ENCODE data around the gene RABAC1.

RABAC1 gene

DNA sequence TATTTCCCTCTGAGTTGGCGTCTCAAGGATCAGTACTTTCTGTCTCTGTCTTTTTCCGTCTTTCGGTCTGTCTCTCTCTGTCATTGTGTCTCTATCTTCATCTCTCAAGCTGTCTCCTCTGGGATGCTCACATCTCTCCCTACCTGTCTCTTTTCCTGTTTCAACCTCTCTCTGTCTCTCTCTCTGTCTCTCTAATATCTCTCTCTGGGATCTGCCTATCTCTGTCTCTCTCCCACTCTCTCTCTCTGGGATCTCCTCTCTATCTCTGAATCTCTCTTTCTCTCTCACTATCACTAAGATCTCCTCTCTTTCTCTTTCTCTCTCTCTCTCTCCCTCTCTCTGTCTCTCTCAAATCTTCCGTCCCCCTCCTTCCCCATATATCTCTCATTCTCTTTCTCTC, 30.9 kb upstream of the RABAC1 start:
- no peak for DNase-seq (ENCODE audit: low read depth in 2 of 2)

DNA sequence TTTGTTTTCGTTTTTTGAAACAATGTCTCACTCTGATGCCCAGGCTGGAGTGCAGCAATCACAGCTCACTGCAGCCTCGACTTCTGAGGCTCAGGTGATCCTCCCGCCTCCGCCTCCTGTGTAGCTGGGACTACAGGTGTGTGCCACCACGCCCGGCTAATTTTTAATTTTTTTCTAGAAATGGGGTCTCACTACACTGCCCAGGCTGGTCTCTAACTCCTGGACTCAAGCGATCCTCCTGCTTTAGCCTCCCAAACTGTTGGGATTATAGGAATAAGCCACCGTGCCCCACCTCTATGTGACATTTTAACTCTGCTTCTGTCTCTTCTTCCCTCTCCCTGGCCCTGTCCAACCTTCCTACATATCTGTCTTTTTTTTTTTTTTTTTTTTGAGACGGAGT, 29.8 kb upstream of the RABAC1 start:
- DNase-seq (ENCODE audit: low read depth in 2 of 2): no peak

DNA sequence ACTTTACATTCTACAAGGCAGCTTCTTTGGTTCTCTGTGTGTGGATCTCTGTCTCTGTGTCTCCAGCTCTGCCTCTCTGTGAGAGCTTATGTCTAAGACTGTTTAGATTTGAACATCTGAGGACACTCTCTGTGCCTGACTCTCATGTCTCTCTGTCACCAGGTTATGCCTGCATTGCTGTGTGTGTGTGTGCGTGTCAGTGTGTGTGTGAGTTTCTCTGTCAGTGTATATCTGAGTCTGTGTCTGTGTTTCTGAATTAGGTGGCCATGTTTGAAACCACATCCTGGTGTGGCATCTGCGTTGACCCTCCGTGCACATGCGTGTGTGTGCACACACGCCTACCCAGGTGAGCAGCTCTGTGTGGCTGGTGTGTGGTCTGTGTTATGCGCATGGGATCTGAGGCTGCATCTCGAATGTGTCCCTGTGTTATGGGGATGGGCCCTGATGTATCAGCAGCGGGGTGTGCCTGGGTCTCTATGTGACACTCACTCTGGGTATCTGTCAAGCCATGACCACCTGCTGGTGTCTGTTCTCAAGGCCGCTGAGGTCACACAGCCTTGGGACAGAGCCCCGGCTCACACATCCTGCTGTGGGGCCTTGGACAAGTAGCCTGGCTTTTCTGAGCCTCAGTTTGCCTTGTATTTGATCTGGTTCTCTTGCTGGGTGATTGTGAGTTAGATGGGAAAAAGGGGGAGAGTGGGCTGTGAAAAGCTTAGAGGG, 28.2 kb upstream of the RABAC1 start:
- no peak for DNase-seq (ENCODE audit: low read depth in 2 of 2)

DNA sequence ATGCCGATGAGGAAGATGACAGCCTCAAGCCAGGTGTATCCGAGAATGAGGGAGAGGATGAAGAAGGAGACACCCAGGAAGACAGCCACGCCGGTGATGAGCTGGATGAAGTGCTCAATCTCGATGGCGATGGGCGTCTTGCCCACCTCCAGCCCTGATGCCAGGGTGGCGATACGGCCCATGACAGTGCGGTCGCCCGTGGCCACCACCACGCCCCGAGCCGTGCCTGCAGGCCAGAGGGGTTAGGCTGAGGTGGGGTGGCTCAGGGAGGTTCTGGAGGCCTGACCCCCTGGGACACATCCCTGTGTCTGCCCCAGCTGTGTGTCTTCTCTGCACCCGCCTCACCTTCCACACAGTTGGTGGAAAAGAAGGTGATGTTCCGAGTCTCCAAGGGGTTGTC, 25.8 kb upstream of the RABAC1 start:
- no peak for DNase-seq (ENCODE audit: low read depth in 2 of 2)

DNA sequence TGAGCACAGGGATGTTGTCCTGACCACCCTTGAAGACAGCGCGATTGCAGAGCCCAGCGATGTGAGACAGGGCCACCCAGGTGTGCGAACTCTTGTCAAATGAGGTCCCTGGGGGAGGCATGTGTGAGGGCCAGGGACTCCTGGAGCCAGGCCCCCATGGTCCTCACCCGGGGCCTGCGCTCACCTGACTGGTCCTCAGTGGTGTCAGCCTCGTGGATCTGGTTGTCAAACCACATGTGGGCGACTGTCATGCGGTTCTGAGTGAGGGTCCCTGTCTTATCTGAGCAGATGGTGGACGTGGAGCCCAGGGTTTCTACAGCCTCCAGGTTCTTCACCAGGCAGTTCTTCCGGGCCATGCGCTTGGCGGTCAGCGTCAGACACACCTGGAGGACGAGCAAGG, 22.6 kb upstream of the RABAC1 start:
- DNase-seq (ENCODE audit: low read depth in 2 of 2): no peak

DNA sequence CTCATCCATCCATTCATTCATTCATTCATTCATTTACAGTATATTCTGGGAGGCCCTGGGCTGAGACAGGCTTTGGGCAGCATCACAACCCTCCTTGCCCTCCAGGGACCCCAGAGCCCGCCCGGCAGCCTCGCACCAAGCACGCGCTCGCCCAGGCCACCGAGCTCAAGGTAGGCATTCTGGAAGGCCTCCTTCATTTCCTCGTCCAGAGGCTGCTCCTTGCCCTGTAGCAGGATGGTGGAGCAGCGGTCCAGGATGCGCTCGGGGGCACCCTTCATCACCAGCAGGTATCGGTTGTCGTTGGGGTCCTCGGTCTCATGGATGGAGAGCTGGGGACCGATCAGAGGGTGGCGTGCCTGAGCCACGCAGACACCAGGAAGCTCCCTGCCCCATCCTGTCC, 19.3 kb upstream of the RABAC1 start:
- DNase-seq (ENCODE audit: low read depth in 2 of 2): no peak

DNA sequence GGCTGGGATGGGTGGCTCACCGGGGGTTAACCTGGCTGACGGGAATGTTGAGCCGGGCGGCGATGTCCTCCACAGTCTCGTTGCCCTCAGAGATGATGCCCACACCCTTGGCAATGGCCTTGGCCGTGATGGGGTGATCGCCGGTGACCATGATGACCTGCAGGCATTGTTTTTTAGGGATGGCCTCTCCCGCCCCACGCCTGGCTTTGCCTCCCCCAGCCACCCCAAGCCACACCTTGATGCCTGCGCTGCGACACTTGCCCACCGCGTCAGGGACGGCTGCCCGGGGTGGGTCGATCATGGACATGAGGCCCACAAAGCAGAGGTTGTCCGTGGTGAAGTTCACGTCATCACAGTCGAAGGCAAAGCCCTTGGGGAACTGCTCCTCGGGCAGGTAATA, 18.8 kb upstream of the RABAC1 start:
- no peak for DNase-seq (ENCODE audit: low read depth in 2 of 2)

DNA sequence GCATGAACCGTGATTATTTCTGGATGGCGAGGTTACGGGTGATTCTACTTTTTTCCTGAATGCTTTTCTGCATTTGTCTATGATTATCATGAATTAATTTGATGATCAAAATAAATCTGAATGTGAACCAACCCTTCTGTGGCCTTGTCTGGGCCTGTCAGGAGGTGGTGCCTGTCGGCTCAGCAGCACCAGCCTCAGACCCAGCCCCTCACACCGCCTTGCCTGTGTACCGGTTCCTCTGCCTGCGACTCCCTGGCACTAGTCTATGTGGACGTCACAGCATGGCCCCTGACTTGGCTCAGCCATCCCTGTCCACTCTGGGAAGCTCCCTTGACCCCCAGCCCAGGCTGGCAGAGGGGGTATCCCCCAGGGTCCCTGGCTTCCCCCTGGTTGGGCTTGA, 15.5 kb upstream of the RABAC1 start:
- DNase-seq (ENCODE audit: low read depth in 2 of 2): no peak

DNA sequence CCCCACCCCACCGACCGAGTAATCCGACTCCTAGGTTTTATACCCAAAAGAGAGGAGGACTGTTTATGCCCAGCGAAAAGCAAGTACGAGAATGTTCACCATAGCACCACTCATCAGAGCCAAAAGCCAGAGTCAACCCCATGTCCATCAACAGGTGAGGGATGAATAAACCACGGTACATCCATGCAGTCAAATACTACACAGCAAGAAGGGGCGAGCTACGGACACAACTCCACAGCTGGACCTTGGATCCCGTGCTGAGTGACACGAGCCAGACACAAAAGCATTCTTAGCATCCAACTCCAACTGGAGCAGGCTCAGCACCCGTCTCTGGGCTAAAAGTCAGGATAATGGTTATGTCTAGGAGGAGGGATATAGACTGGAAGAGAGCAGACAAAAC, 12.2 kb upstream of the RABAC1 start:
- no peak for DNase-seq (ENCODE audit: low read depth in 2 of 2)

DNA sequence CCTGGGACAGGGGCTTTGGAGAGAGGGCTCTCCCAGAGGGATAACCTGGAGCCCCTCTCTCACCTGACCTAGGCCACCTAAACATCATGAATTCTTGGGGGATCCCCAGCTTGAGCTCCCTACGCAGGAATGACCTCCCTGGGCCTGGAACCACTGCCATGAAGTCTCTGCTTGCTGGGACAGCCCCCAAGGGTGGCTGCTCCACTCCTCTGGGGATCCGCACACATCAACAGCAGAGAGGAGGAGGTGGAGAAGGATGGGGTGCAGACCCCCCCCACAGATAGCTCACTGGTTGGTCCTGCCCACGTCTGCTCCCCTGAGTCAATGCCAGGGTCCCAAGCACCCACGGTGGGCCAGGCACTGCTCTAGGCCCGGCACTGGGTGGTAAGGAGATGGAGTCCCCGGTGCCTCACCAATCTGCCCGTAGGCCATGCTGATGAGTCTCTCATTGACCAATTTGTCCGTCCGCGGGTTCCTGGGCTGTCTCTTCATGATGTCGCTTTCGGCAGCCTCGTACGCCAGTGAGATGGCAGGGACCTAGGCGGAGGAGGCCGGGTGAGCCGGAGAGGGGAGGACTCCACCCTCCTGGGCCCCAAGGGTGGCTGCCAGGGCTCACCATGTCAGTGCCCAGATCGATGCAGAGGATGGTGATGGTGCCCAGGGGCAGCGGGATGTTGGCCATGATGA, 10.8 kb upstream of the RABAC1 start:
- DNase-seq (ENCODE audit: low read depth in 2 of 2): no peak

DNA sequence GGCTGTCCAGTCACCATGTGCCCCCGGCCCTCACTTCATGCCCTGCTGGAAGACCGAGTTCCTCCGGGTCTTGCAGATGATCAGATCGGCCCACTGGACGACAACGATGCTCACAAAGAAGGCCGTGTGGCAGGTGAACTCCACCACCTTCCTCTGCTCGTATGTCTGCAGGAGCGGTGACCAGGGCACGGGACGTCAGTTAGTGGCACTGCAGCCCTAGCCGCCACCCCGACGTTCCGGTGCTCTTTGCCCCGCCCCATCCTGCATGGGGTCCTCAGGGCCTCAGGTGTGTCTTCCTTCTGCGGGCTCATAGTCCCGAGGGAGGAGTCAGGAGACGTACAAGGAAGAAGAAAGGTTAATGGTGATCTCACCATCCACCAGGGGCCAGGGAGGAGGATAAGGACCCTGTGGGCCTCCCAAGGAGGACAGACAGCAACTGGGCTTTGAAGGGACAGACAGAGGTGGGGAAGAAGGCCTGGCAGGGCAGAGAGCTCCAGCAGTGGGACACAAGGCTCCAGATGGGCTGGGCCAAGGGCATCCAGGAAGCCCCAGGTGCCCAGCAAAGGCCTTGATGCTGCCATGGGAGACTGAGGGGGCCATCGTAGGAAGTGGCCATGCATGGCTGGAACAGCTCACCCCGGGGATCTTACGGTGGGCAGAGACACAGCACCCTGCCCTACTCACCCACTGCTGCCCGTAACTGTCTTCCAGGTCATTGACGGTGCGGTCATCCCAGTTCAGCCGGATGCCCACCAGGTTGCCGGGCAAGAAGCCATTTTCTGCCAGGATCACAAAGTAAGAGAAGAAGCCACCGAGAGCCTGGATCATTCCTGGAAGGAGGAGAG, 9.9 kb upstream of the RABAC1 start:
- DNase-seq (ENCODE audit: low read depth in 2 of 2): no peak

DNA sequence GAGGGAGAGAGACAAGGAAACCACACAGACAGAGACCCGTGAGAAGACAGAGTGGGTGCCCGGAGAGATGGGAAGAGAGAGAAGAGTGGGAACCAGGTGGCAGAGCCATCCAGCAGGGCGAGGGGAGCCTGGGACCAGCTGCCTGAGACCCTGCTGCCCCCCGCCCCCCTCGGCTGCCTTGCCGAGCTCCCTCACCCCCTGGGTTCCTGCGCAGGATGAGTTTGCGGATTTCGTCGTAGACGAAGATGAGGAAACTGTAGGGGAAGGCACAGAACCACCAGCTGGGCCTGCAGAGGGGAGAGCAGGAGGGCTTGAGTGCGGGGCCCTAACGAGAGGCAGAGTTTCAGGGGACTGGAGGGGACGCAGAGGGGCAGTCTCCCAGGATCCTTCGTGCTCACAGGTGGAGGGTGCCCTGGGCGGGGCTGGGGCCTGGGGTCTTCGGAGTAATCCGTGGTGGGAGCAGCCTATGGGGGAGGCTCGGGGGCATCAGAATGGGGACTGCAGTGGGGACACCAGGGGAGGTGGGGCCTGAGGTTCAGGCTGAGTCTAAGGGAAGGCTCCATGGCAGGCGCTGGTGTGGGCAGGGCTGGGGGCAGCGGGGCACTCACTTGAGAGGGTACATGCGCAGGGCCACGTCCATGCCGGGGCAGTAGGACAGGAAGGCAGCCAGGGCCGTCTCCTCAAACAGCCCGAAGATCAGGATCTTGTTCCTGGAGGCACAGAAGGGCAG, 8.1 kb upstream of the RABAC1 start:
- no peak for DNase-seq (ENCODE audit: low read depth in 2 of 2)

DNA sequence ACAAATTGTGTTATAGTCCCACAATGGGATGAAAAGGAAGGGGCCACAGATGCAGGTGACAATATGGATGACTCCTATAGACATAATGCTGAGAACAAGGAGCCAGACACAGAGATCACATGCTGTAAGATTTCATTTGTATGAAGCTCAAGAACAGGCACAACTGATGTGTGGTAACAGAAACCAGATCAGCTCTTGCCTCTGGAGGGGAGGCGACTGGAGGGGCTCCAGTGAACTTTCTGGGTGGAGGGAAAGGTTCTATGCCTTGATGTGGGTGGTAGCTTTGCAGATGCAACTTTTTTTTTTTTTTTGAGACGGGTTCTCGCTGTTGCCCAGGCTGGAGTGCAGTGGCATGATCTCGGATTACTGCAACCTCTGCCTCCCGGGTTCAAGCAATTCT, 6.0 kb upstream of the RABAC1 start:
- no peak for DNase-seq (ENCODE audit: low read depth in 2 of 2)

DNA sequence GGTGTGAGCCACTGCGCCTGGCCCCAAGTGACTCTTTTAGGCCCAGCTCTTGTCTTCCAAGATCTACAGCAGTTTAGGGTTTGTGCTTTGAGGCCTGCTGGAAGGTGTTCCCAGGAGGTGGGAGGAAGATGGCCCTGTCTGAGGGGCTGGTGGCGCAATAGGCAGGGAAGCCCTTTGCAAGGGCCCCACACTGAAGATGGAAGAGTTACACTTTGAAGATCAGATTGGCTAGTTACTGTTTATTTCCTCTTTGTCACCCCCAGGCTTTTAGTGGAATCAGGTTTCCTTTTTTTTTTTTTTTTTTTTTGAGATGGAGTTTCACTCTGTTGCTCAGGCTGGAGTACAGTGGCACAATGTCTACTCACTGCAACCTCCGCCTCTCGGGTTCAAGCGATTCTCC, 1.9 kb upstream of the RABAC1 start:
- no peak for DNase-seq (ENCODE audit: low read depth in 2 of 2)

DNA sequence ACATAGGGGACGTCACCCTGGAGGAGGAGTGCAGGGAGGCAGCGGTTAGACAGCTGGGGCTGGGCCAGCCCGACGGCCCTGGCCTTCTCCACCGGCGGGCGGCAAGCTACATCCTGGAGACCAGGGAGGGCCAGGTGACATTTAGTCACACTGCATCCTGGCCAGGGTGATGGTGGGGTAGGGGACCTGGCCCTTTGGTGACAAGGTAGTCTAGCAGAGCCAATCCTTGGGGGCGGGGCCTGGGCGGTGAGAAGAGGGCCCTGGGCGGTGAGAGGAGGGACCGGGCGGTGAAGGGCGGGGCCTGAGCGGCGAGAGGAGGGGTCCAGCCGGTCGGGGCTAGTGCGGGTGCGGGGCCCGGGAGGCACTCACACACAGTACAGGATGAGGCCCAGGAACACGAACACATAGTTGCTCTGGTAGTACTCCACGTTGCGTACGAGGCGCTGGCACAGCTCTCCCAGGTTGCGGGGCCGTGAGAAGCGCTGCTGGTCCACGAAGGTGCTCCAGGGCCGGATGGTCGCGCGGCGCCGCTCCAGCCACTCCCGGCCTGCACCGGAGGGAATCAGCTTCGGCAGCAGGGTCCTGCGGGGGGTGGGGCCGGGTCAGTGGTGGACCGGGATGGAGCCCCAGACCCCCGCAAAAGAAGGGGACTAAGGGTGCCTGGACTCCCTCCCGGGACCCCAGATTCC, 610 bp downstream of the RABAC1 start:
- DNase-seq (ENCODE audit: low read depth in 2 of 2): peak; percentile 72 to 84

DNA sequence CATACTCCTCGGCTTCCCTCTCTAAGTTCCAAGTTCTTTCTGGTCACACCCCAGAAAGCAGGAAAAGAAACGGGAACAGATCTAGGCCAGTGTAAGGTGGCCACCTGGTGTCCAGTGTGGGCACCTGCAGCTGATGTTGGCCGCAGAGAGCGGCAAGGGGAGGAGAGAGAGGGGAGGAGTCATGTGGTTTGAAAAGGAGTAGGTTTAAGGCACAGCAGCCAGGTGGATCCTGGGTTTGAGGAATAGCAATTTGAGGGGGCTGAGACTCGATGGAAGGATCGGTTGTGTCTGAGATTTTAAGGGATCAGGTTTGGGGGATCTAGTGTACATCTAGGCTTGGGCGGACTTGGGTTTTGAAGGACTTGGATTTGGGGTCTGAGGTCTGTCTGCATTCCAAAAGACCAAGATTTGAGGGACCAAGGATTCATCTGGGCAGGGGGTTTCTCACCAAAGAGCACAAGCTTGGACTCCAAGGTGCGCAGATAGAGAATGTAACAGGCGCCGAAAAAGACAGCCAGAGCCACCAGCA, 1.2 kb downstream of the RABAC1 start:
- DNase-seq (ENCODE audit: low read depth in 2 of 2): no peak

DNA sequence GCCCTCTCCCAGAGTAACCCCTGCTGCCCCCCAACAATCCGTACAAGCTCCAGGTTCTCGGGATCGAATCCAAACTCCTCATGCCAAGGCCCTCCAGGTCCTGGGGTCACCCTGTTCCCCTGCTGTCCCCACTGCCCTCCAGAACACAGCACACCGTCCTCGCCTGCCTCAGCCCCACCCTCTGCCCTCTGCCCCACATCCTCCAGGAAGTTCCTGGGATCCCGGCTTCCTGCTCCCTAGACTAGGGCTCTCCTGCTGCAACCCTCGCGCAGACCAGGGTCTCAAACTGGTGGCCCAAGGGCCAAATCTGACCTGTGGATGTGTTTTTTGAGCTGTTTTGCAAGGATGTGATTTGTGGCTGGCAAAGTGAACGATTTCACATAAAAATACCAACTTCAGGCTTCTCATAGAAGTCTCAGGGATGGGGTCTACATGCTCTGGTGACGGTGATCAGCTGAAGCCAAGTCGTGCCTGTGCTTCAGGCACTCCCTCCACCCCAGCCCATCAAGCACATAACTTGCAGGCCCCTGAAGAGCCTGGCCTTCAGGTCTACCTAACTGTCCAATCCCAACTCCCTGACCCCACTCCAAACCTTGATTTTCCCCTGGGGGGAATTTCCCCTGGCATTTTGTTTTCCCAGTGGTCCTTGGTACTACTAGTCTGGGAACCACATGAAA, 1.8 kb downstream of the RABAC1 start:
- DNase-seq (ENCODE audit: low read depth in 2 of 2): no peak

DNA sequence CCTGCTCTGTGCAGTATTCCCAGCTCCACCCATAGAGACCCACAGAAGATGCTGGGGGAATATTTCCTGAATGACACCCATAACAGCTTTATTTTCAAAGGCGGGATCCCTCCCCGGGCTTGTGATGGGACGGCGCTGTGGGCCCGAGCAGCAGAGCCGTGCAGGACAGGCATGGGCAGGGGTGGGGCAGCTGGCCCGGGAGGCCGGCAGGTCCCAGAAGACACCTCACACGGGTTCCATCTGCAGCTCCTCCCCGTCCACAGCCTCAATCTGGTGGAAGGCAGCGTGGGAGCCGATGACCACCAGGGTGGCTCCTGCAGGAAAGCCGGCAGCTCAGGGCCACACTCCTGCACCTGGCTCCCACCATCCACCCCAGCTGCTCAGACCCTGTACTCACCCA, 2.5 kb downstream of the RABAC1 start:
- DNase-seq (ENCODE audit: low read depth in 2 of 2): no peak

DNA sequence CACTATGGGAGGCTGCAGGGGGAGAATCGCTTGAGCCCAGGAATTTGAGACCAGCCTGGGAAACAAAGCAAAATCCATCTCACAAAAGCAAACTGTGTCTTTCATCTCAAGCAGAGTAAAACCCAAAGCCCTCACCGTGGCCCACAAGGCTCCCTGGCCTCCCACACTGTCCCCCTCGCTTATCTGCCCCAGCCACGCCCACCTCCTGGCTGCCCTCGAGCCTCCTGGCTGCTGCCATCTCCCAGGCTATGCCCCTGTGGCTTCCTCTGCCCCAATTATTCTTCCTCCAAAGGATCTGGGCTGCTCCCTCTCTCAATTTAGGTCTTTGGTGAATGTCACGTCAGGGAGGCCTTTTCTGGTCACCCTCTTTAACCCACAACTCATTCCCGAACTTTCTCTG, 3.6 kb downstream of the RABAC1 start:
- no peak for DNase-seq (ENCODE audit: low read depth in 2 of 2)

DNA sequence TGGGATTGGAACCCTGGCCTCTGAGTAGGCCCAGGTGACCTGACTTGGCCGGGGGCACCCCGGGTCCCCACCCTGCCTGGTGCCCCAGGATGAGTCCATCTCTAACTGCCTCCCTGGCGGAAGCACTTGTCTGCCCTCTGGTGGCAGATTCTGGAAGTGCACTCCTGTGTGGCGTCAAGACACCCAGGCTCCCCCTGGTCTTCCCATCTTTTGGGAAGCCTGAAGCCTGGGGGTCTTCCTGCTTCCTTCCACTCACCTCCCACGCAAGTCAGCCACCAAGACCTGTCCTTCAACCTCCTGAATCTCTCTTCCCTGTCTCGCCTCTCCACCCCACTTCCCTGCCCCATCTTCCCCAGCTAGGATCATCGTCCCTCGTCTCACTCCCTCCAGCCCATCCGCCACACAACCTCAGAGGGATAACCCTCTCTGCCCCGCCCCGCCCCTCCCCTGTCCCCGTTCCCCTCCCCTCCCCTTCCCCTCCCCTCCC, 7.4 kb downstream of the RABAC1 start:
- DNase-seq (ENCODE audit: low read depth in 2 of 2): peak; percentile 76 to 90

DNA sequence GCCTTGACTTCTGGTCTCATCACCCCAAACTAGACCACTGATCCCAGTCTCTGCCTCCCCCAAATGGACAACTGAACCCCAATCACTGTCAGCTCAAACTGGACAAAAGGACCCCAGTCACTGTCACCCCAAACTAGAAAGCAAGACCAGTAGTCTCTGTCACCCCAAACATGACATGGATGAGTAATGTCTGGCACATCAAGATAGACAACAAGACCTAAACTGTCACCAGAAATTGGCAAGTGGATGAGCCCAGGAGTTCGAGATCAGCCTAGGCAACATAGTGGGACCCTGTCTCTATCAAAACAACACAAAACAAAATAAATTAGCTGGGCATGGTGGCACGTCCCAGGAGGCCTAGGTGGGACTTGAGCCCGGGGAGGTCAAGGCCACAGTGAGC, 12.0 kb downstream of the RABAC1 start:
- DNase-seq (ENCODE audit: low read depth in 2 of 2): no peak

Data from stimulated activated CD8-positive, alpha-beta memory T cell treated with anti-CD3 and anti-CD28 coated beads, Interleukin-2, amount 100 ng/mL, for 48 hours (primary cell).